ENCODE results near the gene CCT6A.
"Not testable (repeated sequence)": the region's sequence is repeated elsewhere in the genome, so short reads cannot be mapped to it uniquely, and the experiment has no call there.

CCT6A gene

GRCh38 chr7:56046721-56047445 lies 4.7 kb upstream of the CCT6A start:
- no peak overlapping the region for H3K23ac ChIP-seq (ENCODE audit: low read length)
- no peaks in the 10 kb centered on the region for H3K27me3 ChIP-seq (ENCODE audit: insufficient read depth, low read length)
- no peak overlapping the region for H4K12ac ChIP-seq (ENCODE audit: low read depth, low read length)
- H3K4me3 ChIP-seq (ENCODE audit: low read depth, low read length), result no peak overlapping the region
- peaks cover 7% of the 10 kb centered on the region for H3K79me1 ChIP-seq (ENCODE audit: low read length)
- no peak overlapping the region for H2AK5ac ChIP-seq (ENCODE audit: low read length)
- peaks cover 2 to 5% of the 10 kb centered on the region in 2 experiments for H3K36me3 ChIP-seq (ENCODE audit: control insufficient read depth in 1 of 2, insufficient read depth in 2 of 2, low read length in 2 of 2)
- no peaks in the 10 kb centered on the region for H3K9me3 ChIP-seq (ENCODE audit: insufficient read depth, low read depth, low read length)
- peaks cover 10% of the 10 kb centered on the region for H3K79me2 ChIP-seq (ENCODE audit: control insufficient read depth, insufficient read depth, low read length, poor library complexity)
- no peak overlapping the region for H3K4me2 ChIP-seq (ENCODE audit: low read length)
- DNase-seq, result no peak
- no peak overlapping the region for H4K8ac ChIP-seq (ENCODE audit: low read depth, low read length)
- H4K91ac ChIP-seq (ENCODE audit: low read depth, low read length), result no peak overlapping the region
- H3K27ac ChIP-seq (ENCODE audit: low read depth, low read length), result no peak overlapping the region
- no peak overlapping the region for H2BK120ac ChIP-seq (ENCODE audit: insufficient read depth, low read length, poor library complexity)
- no peak overlapping the region for H2AFZ ChIP-seq (ENCODE audit: insufficient read depth, low read length, poor library complexity)
- no peak overlapping the region for H3K14ac ChIP-seq (ENCODE audit: low read length)
- no peak overlapping the region for H3K9ac ChIP-seq (ENCODE audit: low read length)
- H3K18ac ChIP-seq (ENCODE audit: low read length), result no peak overlapping the region
- no peak overlapping the region for H2BK12ac ChIP-seq (ENCODE audit: low read length)
- no CpG with 5 or more reads among the region's 5 CpGs for WGBS (ENCODE audit: extremely low coverage, insufficient coverage, insufficient read length)
- no peak overlapping the region for H2BK5ac ChIP-seq (ENCODE audit: low read depth, low read length, poor library complexity)
- H3K4ac ChIP-seq (ENCODE audit: low read depth, low read length), result no peak overlapping the region
- H3K4me1 ChIP-seq (ENCODE audit: control insufficient read depth in 1 of 2, insufficient read depth in 2 of 2, low read length in 2 of 2), result peaks cover 4 to 5% of the 10 kb centered on the region in 2 experiments

DNA sequence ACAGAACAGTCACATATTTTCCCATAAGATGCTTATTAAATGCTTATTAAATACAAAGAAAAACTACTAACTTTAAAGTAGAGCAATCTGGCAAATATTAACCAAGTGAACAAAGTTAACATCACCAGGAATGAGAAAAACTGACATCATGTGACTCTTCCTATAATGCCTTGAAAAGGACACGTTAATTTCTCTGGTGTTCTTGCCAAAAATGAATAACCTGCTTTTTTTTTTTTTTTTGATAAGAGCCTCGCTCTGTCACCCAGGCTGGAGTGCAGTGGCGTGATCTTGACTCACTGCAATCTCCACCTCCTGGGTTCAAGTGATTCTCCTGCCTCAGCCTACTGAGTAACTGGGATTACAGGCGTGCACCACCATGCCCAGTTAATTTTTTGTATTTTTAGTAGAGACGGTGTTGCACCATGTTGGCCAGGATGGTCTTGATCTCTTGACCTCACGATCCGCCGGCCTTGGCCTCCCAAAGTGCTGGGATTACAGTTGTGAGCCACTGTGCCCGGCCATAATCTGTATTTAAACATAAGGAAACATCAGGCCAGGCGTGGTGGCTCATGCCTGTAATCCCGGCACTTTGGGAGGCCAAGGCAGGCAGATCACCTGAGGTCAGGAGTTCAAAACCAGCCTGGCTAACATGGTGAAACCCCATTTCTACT lies 4.0 kb upstream of the CCT6A start:
- H2AK5ac ChIP-seq (ENCODE audit: low read length); H2BK12ac ChIP-seq (ENCODE audit: low read length); H2AFZ ChIP-seq (ENCODE audit: insufficient read depth, low read length, poor library complexity); H4K12ac ChIP-seq (ENCODE audit: low read depth, low read length); H3K9ac ChIP-seq (ENCODE audit: low read length); H3K36me3 ChIP-seq (ENCODE audit: control insufficient read depth in 1 of 2, insufficient read depth in 2 of 2, low read length in 2 of 2); H3K9me3 ChIP-seq (ENCODE audit: insufficient read depth, low read depth, low read length); H4K91ac ChIP-seq (ENCODE audit: low read depth, low read length); H3K4me3 ChIP-seq (ENCODE audit: low read depth, low read length); H3K4me1 ChIP-seq (ENCODE audit: control insufficient read depth in 1 of 2, insufficient read depth in 2 of 2, low read length in 2 of 2); H2BK120ac ChIP-seq (ENCODE audit: insufficient read depth, low read length, poor library complexity); H3K23ac ChIP-seq (ENCODE audit: low read length); H3K18ac ChIP-seq (ENCODE audit: low read length); H4K8ac ChIP-seq (ENCODE audit: low read depth, low read length); DNase-seq; H3K27ac ChIP-seq (ENCODE audit: low read depth, low read length); H3K14ac ChIP-seq (ENCODE audit: low read length); H3K27me3 ChIP-seq (ENCODE audit: insufficient read depth, low read length); H3K4ac ChIP-seq (ENCODE audit: low read depth, low read length); H2BK5ac ChIP-seq (ENCODE audit: low read depth, low read length, poor library complexity); H3K4me2 ChIP-seq (ENCODE audit: low read length): not testable (repeated sequence)
- H3K79me2 ChIP-seq (ENCODE audit: control insufficient read depth, insufficient read depth, low read length, poor library complexity), result peaks cover 16% of the 10 kb centered on the region
- peaks cover 11% of the 10 kb centered on the region for H3K79me1 ChIP-seq (ENCODE audit: low read length)
- no CpG with 5 or more reads among the region's 11 CpGs for WGBS (ENCODE audit: extremely low coverage, insufficient coverage, insufficient read length)

- Histone ChIP-seq H3K9me3 (ENCODE audit: insufficient read depth, low read depth, low read length) (no peaks in the 10 kb centered on the region), H3K4me3 (ENCODE audit: low read depth, low read length) (no peak overlapping the region), H2AK5ac (ENCODE audit: low read length) (no peak overlapping the region), H3K79me2 (ENCODE audit: control insufficient read depth, insufficient read depth, low read length, poor library complexity) (peaks cover 20% of the 10 kb centered on the region), H3K23ac (ENCODE audit: low read length) (no peak overlapping the region), H2AFZ (ENCODE audit: insufficient read depth, low read length, poor library complexity) (no peak overlapping the region), H4K12ac (ENCODE audit: low read depth, low read length) (no peak overlapping the region), H3K4me1 (ENCODE audit: control insufficient read depth in 1 of 2, insufficient read depth in 2 of 2, low read length in 2 of 2) (peaks cover 7% of the 10 kb centered on the region in 2 experiments), H2BK12ac (ENCODE audit: low read length) (no peak overlapping the region), H3K36me3 (ENCODE audit: control insufficient read depth in 1 of 2, insufficient read depth in 2 of 2, low read length in 2 of 2) (peaks cover 4 to 6% of the 10 kb centered on the region in 2 experiments), H3K18ac (ENCODE audit: low read length) (no peak overlapping the region), H3K4me2 (ENCODE audit: low read length) (no peak overlapping the region), H3K27ac (ENCODE audit: low read depth, low read length) (no peak overlapping the region), H3K27me3 (ENCODE audit: insufficient read depth, low read length) (no peaks in the 10 kb centered on the region), H4K8ac (ENCODE audit: low read depth, low read length) (no peak overlapping the region), H2BK120ac (ENCODE audit: insufficient read depth, low read length, poor library complexity) (no peak overlapping the region), H3K14ac (ENCODE audit: low read length) (no peak overlapping the region), H3K9ac (ENCODE audit: low read length) (no peak overlapping the region), H2BK5ac (ENCODE audit: low read depth, low read length, poor library complexity) (no peak overlapping the region), H3K79me1 (ENCODE audit: low read length) (peaks cover 11% of the 10 kb centered on the region), H3K4ac (ENCODE audit: low read depth, low read length) (no peak overlapping the region), H4K91ac (ENCODE audit: low read depth, low read length) (no peak overlapping the region)
- WGBS (ENCODE audit: extremely low coverage, insufficient coverage, insufficient read length), result no CpG with 5 or more reads among the region's 1 CpG
- DNase-seq, result no peak
These were observed 3.3 kb upstream of the CCT6A start for GRCh38 chr7:56048245-56048644.

GRCh38 chr7:56048763-56049162 lies 2.8 kb upstream of the CCT6A start:
- H3K9me3 ChIP-seq (ENCODE audit: insufficient read depth, low read depth, low read length); H4K8ac ChIP-seq (ENCODE audit: low read depth, low read length); H3K4me2 ChIP-seq (ENCODE audit: low read length); H4K12ac ChIP-seq (ENCODE audit: low read depth, low read length); H3K4me3 ChIP-seq (ENCODE audit: low read depth, low read length); H2AFZ ChIP-seq (ENCODE audit: insufficient read depth, low read length, poor library complexity); H3K27me3 ChIP-seq (ENCODE audit: insufficient read depth, low read length); H3K36me3 ChIP-seq (ENCODE audit: control insufficient read depth in 1 of 2, insufficient read depth in 2 of 2, low read length in 2 of 2); H3K27ac ChIP-seq (ENCODE audit: low read depth, low read length); H3K4ac ChIP-seq (ENCODE audit: low read depth, low read length); H3K9ac ChIP-seq (ENCODE audit: low read length); H2BK5ac ChIP-seq (ENCODE audit: low read depth, low read length, poor library complexity); H2BK120ac ChIP-seq (ENCODE audit: insufficient read depth, low read length, poor library complexity); H3K18ac ChIP-seq (ENCODE audit: low read length); H3K4me1 ChIP-seq (ENCODE audit: control insufficient read depth in 1 of 2, insufficient read depth in 2 of 2, low read length in 2 of 2); H2AK5ac ChIP-seq (ENCODE audit: low read length); H3K14ac ChIP-seq (ENCODE audit: low read length); H4K91ac ChIP-seq (ENCODE audit: low read depth, low read length); H3K23ac ChIP-seq (ENCODE audit: low read length); H2BK12ac ChIP-seq (ENCODE audit: low read length): not testable (repeated sequence)
- Histone ChIP-seq H3K79me2 (ENCODE audit: control insufficient read depth, insufficient read depth, low read length, poor library complexity) (peaks cover 23% of the 10 kb centered on the region), H3K79me1 (ENCODE audit: low read length) (peaks cover 11% of the 10 kb centered on the region)
- DNase-seq, result peak in 1 of 2 donors; percentile 20
- no CpG with 5 or more reads among the region's 8 CpGs for WGBS (ENCODE audit: extremely low coverage, insufficient coverage, insufficient read length)
